Measurements from ENCODE around the gene APLP2. TPM values are rescaled to one million over a fixed set of nuclear protein-coding genes. Genes with fewer than 3 reads are reported as not detected.

Gene APLP2
- total and polyA plus RNA-seq, 9 of the 15 experiments (the other 6 are each of a cell fraction or from before 2014, with no cell fraction given), result 17.4 to 164 (median 118) TPM

DNA sequence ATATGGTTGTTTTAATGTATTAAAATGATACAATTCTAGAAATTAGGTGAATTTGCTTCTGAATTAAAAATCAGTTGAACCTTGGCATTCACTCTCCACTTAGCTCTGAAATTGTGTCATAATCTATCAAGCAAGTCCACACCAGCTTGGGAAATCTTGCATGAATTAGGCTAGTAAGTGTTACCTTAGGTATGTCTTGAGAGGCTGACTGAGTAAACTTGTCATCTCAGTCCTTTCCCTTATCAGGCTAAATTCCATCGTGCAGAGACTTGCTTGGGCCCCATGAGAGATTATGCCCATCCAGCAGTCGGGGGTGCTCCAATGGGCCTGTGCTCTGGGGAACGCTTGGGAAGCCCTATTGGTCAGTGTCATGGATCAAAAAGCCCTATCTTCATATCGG, 55.9 kb downstream of the APLP2 start:
- intact Hi-C loops (cut with micrococcal nuclease) (no loop called here), in situ Hi-C loops (cut with MboI) (no loop called here)
- H3K27ac ChIP-seq (ENCODE audit: extremely low read depth, low read depth, low read length), result no peak overlapping the region
- no peaks in the 10 kb centered on the region for H3K9me1 ChIP-seq (ENCODE audit: control insufficient read depth, insufficient read depth, low read length)
- no peak overlapping the region for H2AFZ ChIP-seq (ENCODE audit: low read depth, low read length)
- 69% methylated on average over 4 of the region's 4 CpGs for WGBS (ENCODE audit: insufficient coverage, low coverage, missing lambda C conversion rate)
- CTCF ChIA-PET (ENCODE audit: low intra/inter-chr PET ratio), result no interaction called here
- no peaks in the 10 kb centered on the region for H3K79me2 ChIP-seq (ENCODE audit: control insufficient read depth, insufficient read depth, low read length)
- H3K36me3 ChIP-seq (ENCODE audit: control insufficient read depth, insufficient read depth, low read length), result peaks cover 94% of the 10 kb centered on the region
- POLR2A ChIA-PET, result interaction anchor here (0.7 to 1.5 kb wide), 2 partner anchors 101 to 195 kb away, joined by 3 read pairs; no protein-coding TSS in a partner anchor
- ATAC-seq (no peak), FAIRE-seq (no peak), DNase-seq (ENCODE audit: extremely low read depth in 1 of 4, low spot score in 3 of 4) (no peak)
- H3K4me3 ChIP-seq, result no peak overlapping the region
- H3K9me3 ChIP-seq (replicated peaks; ENCODE audit: control insufficient read depth, insufficient read depth, low read depth, low read length), result no peaks in the 10 kb centered on the region
- peaks cover 0 to 7% of the 10 kb centered on the region in 2 experiments; a peak in 1 of 5 replicates for H3K4me1 ChIP-seq (replicated peaks in 1 of 2; ENCODE audit: control insufficient read depth in 2 of 2, insufficient read depth in 2 of 2, low read length in 2 of 2)
- H4K20me1 ChIP-seq (replicated peaks; ENCODE audit: control insufficient read depth, insufficient read depth, low read length), result no peaks in the 10 kb centered on the region
- BruUV-seq (replicated peaks), result no TSS peak
- TF ChIP-seq MED1 (CRISPR knock-in tag; IDR thresholded peaks at IDR 0.05; ENCODE audit: borderline replicate concordance) (no peak), SMARCE1 (IDR thresholded peaks at IDR 0.05) (no peak), PTBP1 (IDR thresholded peaks at IDR 0.05; ENCODE audit: low read depth, low read length) (no peak), TAF7 (tag; IDR thresholded peaks at IDR 0.05) (no peak), ZBED1 (IDR thresholded peaks at IDR 0.05) (no peak), ZNF57 (CRISPR knock-in tag; IDR thresholded peaks at IDR 0.05) (no peak)
- TF ChIP-seq, protein P1, sequence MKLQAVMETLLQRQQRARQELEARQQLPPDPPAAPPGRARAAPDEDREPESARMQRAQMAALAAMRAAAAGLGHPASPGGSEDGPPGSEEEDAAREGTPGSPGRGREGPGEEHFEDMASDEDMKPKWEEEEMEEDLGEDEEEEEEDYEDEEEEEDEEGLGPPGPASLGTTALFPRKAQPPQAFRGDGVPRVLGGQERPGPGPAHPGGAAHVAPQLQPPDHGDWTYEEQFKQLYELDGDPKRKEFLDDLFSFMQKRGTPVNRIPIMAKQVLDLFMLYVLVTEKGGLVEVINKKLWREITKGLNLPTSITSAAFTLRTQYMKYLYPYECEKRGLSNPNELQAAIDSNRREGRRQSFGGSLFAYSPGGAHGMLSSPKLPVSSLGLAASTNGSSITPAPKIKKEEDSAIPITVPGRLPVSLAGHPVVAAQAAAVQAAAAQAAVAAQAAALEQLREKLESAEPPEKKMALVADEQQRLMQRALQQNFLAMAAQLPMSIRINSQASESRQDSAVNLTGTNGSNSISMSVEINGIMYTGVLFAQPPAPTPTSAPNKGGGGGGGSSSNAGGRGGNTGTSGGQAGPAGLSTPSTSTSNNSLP (IDR thresholded peaks at IDR 0.05; ENCODE audit: borderline replicate concordance, low read depth, low read length), result no peak
- H3K9ac ChIP-seq (ENCODE audit: insufficient read depth in 1 of 2, low read depth in 2 of 2, low read length in 2 of 2), result no peak overlapping the region
- H3K4me2 ChIP-seq (ENCODE audit: insufficient read depth, low read length), result no peak overlapping the region
- no peaks in the 10 kb centered on the region for H3K27me3 ChIP-seq (ENCODE audit: control insufficient read depth in 2 of 2, insufficient read depth in 2 of 2, low read length in 2 of 2)
